Skin epidermis (tissue), 12 donors: ENCODE results near the gene CELSR1.
A peak's percentile ranks its signal among the peaks of the same experiment; 100 is the strongest.

Experiments used
- H3K27ac ChIP-seq, 21 experiments: fragments of 200-600 bp; sonication (generic) in 11 of 21; one replicate each; pipeline ENCODE4 v1.5.0; 2020; ENCODE audit warnings: mild to moderate bottlenecking in 3 of 21, inconsistent platforms in 2 of 21, moderate library complexity in 2 of 21
- H3K4me3 ChIP-seq, 7 experiments: fragments of 200-600 bp; sonication (generic) in 2 of 7; one replicate each; pipeline ENCODE4 v1.5.0; 2020; ENCODE audit warnings: inconsistent platforms in 2 of 7, mild to moderate bottlenecking in 2 of 7, moderate library complexity in 1 of 7

Gene CELSR1

GRCh38 chr22:46454504-46455269 lies 82.7 kb downstream of the CELSR1 start:
- no peak overlapping the region for H3K4me3 ChIP-seq
- H3K27ac ChIP-seq: peak overlapping the region in 4 of 21 experiments; percentile 3 to 51 (median 28)

- H3K4me3 ChIP-seq: no peak overlapping the region
- H3K27ac ChIP-seq: peak overlapping the region in 8 of 21 experiments; percentile 9 to 67 (median 36)
These were observed 83.5 kb downstream of the CELSR1 start for GRCh38 chr22:46453829-46454503.

DNA sequence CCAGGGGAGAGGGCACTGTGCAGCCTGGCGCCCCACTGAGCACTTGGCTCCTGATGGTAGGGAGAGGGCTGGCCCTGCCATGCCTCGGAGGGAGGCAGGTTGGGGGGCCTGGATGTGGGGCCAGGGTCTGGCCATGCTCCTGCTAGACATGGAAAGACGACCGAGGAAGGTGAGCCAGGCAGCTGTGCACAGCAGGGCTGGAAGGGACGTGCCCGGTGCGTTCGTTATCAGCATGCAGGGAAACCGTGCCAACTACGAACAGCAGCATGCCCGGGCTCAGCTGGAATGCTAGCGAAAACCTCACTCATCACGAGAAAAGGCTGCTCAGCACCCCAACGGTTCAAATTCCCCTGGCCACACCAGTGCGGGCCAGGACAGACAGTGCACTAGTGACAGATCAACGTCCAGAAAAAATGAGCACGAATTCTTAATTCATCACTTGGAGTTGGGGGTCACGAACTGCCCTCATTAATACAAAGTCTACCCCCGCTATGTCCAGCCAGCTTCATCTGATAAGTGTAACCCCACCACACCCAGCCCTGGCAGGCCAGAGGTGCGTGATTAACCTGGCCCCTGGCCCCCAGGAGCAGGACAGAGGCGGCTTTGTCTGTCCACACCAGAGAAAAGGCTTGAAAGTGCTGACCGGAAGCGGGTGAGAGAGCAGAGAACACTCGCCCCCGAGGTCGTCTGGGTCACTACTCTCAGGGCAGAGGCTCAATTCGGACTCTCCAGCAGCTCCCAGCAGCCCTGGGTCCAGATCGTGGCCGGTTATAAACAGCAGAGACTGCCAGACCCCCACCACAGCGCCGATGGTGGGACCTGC lies 84.2 kb downstream of the CELSR1 start:
- Histone ChIP-seq H3K27ac (peak overlapping the region in 16 of 21 experiments; percentile 15 to 78 (median 49)), H3K4me3 (no peak overlapping the region)

- Histone ChIP-seq H3K4me3 (no peak overlapping the region), H3K27ac (peak overlapping the region in 18 of 21 experiments; percentile 6 to 78 (median 44))
These were observed 85.0 kb downstream of the CELSR1 start for GRCh38 chr22:46452195-46453005.

- Histone ChIP-seq H3K27ac (peak overlapping the region in 8 of 21 experiments; percentile 34 to 78 (median 62)), H3K4me3 (no peak overlapping the region)
These were observed 85.7 kb downstream of the CELSR1 start for GRCh38 chr22:46451741-46452140.

- Histone ChIP-seq H3K27ac (peak overlapping the region in 6 of 21 experiments; percentile 7 to 67 (median 42)), H3K4me3 (no peak overlapping the region)
These were observed 86.4 kb downstream of the CELSR1 start for GRCh38 chr22:46450931-46451561.

DNA sequence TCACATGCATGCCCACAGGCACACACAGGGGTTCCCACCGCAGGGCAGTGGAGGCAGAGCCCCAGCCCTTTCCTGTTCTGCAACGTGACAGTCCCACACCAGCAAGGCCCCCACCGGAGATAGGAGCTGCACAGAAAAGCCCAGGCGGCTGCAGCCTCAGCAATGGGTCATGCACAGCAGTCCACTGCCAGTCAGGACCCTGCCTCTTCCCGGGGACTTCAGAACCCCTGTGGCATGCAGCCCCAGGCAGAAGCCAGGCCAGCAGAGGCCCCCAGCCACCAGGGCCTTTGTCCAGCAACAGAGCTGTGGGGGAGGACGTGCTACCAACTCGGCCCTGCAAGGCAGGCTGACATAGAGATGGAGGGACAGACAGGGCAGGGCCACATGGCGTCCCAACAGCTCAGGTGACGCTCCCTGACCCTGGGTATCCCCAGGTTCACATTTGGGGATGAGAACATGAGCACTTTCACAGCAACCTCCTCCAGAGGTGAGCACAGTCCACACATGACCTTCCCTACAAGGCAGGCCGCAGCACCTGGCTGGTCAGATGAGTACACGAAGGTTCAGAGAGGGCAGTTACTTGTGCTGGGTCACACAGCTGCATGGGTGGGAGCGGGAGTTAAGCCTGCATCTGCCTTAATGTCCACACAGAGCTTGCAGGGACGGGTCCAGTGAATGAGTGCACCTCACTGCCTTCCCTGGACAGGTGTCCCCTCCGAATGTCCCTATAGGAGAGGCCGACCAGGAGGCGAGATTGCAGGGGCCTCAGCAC lies 87.3 kb downstream of the CELSR1 start:
- peak overlapping the region in 1 of 21 experiments; percentile 7 for H3K27ac ChIP-seq

DNA sequence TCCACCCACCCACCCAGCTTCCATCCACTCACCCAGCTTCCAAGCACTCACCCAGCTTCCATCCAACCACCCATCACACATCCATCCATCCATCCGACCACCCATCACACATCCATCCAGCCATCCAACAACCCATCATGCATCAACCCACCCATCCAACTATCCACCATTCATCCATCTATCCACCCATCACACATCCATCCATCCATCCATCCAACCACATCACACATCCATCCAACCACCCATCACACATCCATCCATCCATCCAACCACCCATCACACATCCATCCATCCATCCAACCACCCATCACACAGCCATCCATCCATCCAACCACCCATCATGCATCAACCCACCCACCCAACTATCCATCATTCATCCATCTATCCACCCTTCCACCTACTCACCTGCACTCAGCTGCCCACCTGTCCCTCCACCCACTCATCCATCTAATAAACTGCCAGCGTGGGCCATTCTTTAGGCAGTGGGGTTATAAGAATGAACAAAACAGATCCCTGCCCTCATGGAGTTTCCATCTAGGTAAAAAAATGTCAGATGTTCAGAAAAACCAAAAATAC lies 88.2 kb downstream of the CELSR1 start:
- no peak overlapping the region for H3K4me3 ChIP-seq
- H3K27ac ChIP-seq: no peak overlapping the region

More for the DNA sequence above, 87.3 kb downstream of the CELSR1 start:
- no peak overlapping the region for H3K4me3 ChIP-seq

DNA sequence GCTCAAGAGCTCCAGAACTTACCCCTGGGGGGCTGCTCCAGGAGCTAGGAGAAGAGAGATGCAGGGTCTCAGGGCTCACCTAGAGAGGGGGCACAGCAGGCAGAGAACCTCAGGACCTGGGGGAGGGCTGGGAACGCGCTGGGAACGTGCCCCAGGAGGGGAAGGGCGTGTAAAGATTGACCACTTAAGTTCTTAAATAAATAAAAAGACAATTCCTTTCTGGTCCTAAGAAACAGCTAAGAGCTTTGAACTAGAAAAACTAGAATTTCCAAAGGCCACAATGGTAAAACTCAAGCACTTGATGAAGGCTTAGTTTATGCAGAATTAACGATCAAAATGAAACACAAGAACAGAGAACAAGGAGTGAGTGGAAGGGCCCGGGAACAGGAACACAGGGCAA lies 89.1 kb downstream of the CELSR1 start:
- Histone ChIP-seq H3K27ac (no peak overlapping the region), H3K4me3 (no peak overlapping the region)

DNA sequence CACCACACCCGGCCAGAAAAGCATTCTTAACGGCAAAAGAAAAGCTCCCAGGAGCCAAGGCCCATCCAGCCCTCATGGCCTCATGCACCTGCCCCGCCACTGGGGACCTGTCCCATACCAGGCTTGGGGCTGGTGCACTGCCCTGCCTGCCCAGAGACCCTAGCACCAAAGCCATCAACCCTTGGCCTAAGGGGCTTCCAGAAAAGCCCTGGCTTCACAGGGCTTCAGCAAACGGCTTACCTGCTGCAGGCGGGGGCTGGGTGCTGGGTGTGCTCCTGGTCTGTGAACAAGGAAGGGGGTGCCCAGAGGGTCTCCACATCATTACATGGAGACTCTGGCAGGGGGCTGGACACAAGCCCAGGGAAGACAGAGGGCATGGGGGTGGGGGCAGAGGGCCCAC lies 89.5 kb downstream of the CELSR1 start:
- no peak overlapping the region for H3K4me3 ChIP-seq
- H3K27ac ChIP-seq: no peak overlapping the region

DNA sequence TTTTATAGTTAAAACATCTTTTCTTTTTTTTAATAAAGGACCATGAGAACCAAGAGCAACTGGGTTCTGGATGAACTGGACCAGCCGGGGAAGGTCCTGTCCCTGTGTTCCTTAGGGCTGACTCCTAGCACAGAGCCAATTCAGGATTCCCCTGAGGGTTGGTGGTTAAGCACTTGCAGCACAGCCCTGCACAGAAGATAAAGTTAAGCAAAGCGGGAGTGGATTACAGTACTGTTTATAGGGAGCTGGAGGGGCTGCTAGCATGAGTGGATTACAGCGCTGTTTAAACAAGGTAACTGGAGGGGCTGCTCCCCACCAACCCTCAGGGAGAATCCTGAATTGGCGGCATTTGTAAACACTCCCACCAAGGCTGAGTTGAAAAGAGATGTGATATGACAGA lies 90.6 kb downstream of the CELSR1 start:
- Histone ChIP-seq H3K27ac (no peak overlapping the region), H3K4me3 (no peak overlapping the region)

- Histone ChIP-seq H3K4me3 (no peak overlapping the region), H3K27ac (no peak overlapping the region)
These were observed 91.5 kb downstream of the CELSR1 start for GRCh38 chr22:46445771-46446420.

DNA sequence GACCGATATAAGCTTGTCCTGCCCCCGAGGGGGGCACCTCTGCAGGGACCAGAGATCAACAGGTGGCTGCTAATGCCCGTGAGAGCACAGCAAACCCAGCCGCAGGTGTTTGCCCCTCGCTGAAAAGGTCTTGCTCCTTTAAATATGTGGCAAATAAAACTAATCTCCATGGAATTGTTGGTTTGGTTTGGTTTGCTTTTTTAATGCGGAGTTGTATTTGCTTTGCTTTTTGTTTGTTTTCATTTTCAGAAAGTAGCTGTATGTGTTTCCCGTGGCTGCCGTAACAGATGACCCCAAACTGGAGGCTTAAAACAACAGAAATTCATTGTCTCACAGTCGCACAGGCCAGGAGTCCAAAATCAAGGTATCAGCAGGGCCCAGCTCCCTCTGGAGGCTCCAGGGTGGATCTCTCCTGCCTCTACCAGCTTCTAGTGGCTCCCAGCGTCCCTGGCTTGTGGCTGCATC lies 93.0 kb downstream of the CELSR1 start:
- Histone ChIP-seq H3K4me3 (no peak overlapping the region), H3K27ac (no peak overlapping the region)

DNA sequence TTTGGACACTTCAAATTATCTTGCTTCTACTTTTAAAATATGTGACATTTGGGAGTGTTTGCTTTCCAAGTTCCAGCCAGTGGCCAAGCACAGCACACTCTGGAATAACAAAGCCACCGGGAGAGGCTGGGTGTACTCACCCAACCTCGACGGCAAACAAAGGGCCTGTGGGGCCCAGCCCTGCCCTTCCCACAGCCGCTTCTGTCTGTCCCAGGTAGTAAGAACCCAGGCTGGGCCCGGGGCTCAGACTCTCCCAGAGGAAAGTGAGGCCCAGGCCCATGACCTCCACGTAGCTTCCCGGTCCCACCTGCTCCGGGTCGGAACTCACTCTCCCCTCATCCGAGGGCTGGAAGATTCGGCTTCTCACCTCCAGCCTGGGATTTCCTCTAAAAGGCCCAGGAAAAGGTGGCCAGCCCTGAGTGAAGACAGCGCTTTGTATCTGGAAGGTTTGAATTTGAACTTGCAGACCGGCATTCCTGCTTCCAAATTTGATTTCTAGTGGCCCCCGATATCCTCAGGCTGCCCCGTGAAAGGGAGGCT lies 93.5 kb downstream of the CELSR1 start:
- H3K4me3 ChIP-seq: no peak overlapping the region
- no peak overlapping the region for H3K27ac ChIP-seq

DNA sequence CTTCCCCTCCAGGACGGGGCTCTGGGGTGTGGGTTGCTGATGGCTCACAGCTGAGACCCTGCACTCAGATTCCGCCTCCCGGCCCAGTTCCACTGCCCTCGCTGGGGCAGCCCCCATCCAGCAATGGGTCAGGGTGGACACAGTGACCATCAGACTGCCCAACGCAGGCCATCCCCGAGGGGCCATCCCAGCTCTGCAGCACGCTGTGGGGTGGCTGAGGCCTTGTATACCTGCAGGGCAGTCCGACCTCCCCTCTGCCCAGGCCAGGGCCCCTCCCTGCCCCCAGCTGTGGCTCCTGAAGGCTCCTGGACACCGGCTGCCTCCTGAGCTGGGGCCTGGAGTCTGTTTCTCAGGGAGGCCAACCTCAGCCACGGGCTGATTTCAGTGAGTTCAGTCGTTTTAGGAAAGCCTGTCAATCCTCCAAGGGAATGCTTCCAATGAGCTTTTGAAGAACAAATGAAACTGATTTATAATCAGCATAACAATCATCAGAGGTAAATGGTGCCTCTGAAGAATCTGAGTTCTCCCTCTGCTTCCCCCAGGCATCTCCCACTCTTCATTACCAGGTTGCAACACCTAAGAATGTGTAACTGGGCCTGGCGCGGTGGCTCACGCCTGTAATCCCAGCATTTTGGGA lies 95.1 kb downstream of the CELSR1 start:
- no peak overlapping the region for H3K27ac ChIP-seq

DNA sequence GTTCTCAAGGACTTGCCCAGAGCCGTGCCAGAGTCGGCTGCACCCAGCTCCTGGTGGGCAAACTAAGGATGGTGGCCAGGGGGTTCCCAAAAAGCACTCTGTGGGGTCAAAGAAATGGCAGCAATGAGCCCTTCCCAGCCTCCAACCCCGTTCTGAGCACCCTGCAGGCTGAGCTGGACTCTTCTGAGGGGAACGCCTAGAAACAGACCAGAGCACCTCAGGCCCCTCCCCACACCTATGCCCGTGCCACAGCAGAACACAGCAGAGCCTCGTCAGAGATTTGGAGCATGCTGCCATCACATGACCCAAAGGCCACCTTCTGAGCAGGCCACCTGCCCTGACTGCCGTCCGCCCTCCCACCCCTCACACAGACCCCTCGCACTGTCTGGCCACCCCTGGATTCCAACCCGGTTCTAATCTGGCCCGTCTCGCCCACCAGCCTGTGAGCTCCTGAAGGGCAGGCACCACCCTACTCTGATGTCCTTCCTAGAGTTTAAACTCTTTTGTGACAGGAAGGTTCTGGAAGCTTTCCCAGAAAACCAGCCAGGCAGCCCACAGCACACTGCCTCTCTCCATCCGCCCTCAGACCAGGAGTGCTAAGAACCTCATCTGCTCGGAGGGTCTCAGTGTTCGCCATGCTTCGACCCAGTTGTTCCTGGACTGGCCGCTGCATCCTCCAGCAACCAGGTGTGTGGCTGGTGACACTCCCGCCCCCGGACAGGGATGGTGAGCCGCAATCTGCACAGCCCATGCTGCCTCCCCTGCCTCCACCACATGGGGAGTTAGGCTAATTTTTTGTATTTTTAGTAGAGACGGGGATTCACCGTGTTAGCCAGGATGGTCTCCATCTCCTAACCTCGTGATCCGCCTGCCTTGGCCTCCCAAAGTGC lies 97.6 kb downstream of the CELSR1 start:
- H3K27ac ChIP-seq: no peak overlapping the region
- no peak overlapping the region for H3K4me3 ChIP-seq

More for the DNA sequence above, 95.1 kb downstream of the CELSR1 start:
- no peak overlapping the region for H3K4me3 ChIP-seq
